HepG2 (cell line): ENCODE measurements around the gene C16orf90. TPM values are rescaled to one million over a fixed set of nuclear protein-coding genes. Genes with fewer than 3 reads are reported as not detected.

ENCODE experiments used
- AKAP8 ChIP-seq: sonication (generic); formaldehyde crosslinking; IDR thresholded peaks from 2 replicates; pipeline ENCODE4 v1.5.1; 2020; ENCODE audit warnings: mild to moderate bottlenecking, missing genetic modification reagents
- CEBPB ChIP-seq: IDR thresholded peaks from 2 replicates; pipeline ENCODE4 v1.6.1; 2011; ENCODE audit warnings: low read depth, low read length, improper control_type of control experiment, borderline replicate concordance
- MTA3 ChIP-seq: sonication (generic); formaldehyde crosslinking; IDR thresholded peaks from 2 replicates; pipeline ENCODE4 v1.4.0; 2020; ENCODE audit warnings: missing genetic modification reagents
- PCBP2 ChIP-seq: fragments of 200-400 bp; formaldehyde crosslinking; optimal IDR thresholded peaks from 2 replicates; pipeline ENCODE3; 2018; ENCODE audit warnings: low read length, low read depth; ENCODE audit not compliant: poor library complexity, severe bottlenecking
- POLR2G ChIP-seq: fragments of 200-400 bp; formaldehyde crosslinking; IDR thresholded peaks from 2 replicates; pipeline ENCODE4 v1.6.1; 2018; ENCODE audit warnings: mild to moderate bottlenecking, low read depth, low read length, moderate library complexity
- SETDB1 ChIP-seq: sonication (generic); formaldehyde crosslinking; IDR thresholded peaks from 2 replicates; pipeline ENCODE4 v1.5.1; 2020; ENCODE audit warnings: missing genetic modification reagents, mild to moderate bottlenecking, borderline replicate concordance
- ZBTB38 ChIP-seq: sonication (generic); formaldehyde crosslinking; IDR thresholded peaks from 2 replicates; pipeline ENCODE4 v1.5.1; 2020; ENCODE audit warnings: mild to moderate bottlenecking, missing genetic modification reagents
- ZFP41 ChIP-seq: sonication (generic); formaldehyde crosslinking; IDR thresholded peaks from 2 replicates; pipeline ENCODE4 v1.4.0; 2020; ENCODE audit warnings: mild to moderate bottlenecking, missing genetic modification reagents, borderline replicate concordance
- ZKSCAN1 ChIP-seq: fragments of 150-350 bp; IDR thresholded peaks from 2 replicates; pipeline ENCODE4 v1.6.1; 2014; ENCODE audit warnings: low read length
- ZNF143 ChIP-seq: sonication (generic); formaldehyde crosslinking; IDR thresholded peaks from 2 replicates; pipeline ENCODE4 v1.4.0; 2020; ENCODE audit warnings: missing genetic modification reagents
- ZNF253 ChIP-seq: sonication (generic); formaldehyde crosslinking; IDR thresholded peaks from 2 replicates; pipeline ENCODE4 v1.8.0; 2022; ENCODE audit warnings: mild to moderate bottlenecking, missing genetic modification reagents, borderline replicate concordance
- ZNF33B ChIP-seq: sonication (generic); formaldehyde crosslinking; IDR thresholded peaks from 2 replicates; pipeline ENCODE4 v1.5.1; 2020; ENCODE audit warnings: mild to moderate bottlenecking, missing genetic modification reagents
- ZNF468 ChIP-seq: sonication (generic); formaldehyde crosslinking; IDR thresholded peaks from 2 replicates; pipeline ENCODE4 v1.8.0; 2022; ENCODE audit warnings: mild to moderate bottlenecking, moderate library complexity, missing genetic modification reagents
- ZNF496 ChIP-seq: sonication (generic); formaldehyde crosslinking; IDR thresholded peaks from 2 replicates; pipeline ENCODE4 v1.8.1; 2023; ENCODE audit warnings: mild to moderate bottlenecking, moderate library complexity, missing genetic modification reagents; ENCODE audit not compliant: insufficient replicate concordance
- ZNF510 ChIP-seq: sonication (generic); formaldehyde crosslinking; IDR thresholded peaks from 2 replicates; pipeline ENCODE4 v1.4.0; 2020; ENCODE audit warnings: low read depth, mild to moderate bottlenecking, missing genetic modification reagents
- ZNF781 ChIP-seq: sonication (generic); formaldehyde crosslinking; IDR thresholded peaks from 2 replicates; pipeline ENCODE4 v1.5.1; 2020; ENCODE audit warnings: borderline replicate concordance, mild to moderate bottlenecking, missing genetic modification reagents; ENCODE audit errors: not compliant biosample characterization
- polyA plus RNA-seq, 8 experiments: library from polyadenylated mRNA; depleted of rRNA in 3 of 8; stranded (reverse) in 7 of 8; unstranded in 1 of 8; fragments of >200 nt; fragmentation: Illumina TruSeq in 4 of 8; extraction: Trizol in 4 of 8; gene quantifications; 2 replicates each; pipeline versions ENCODE4 v1.2.1 to v1.2.3, GENCODE V29; 2011 to 2016; ENCODE audit warnings: low read depth in 4 of 8, missing spikeins in 1 of 8, mixed read lengths in 1 of 8; ENCODE audit not compliant: insufficient read depth in 1 of 8
- total RNA-seq, 5 experiments: library from RNA; depleted of rRNA; stranded (reverse); fragments of >200 nt; fragmentation: Illumina TruSeq; extraction: Trizol; gene quantifications; 2 replicates each; pipeline ENCODE4 v1.2.3, GENCODE V29; 2016; ENCODE audit warnings: low read depth in 1 of 5
- TF ChIP-seq, protein P1 (sequence below): IDR thresholded peaks from 2 replicates; pipeline ENCODE4 v1.6.1; 2016; ENCODE audit warnings: missing compliant biosample characterization, missing genetic modification reagents, borderline replicate concordance
- TF ChIP-seq, protein P2 (sequence below): sonication (generic); formaldehyde crosslinking; IDR thresholded peaks from 2 replicates; pipeline ENCODE4 v1.4.0; 2020; ENCODE audit warnings: missing genetic modification reagents, borderline replicate concordance
- TF ChIP-seq, protein P3 (sequence below): sonication (generic); formaldehyde crosslinking; IDR thresholded peaks from 2 replicates; pipeline ENCODE4 v1.9.0; 2022; ENCODE audit warnings: missing genetic modification reagents, mild to moderate bottlenecking, borderline replicate concordance
- TF ChIP-seq, protein P4 (sequence below): sonication (generic); formaldehyde crosslinking; IDR thresholded peaks from 2 replicates; pipeline ENCODE4 v1.5.1; 2020; ENCODE audit warnings: mild to moderate bottlenecking, missing genetic modification reagents, borderline replicate concordance

C16orf90 gene
- total and polyA plus RNA-seq, 2 of the 13 experiments (the other 11 are each of a cell fraction or from before 2014, with no cell fraction given) = not detected

DNA sequence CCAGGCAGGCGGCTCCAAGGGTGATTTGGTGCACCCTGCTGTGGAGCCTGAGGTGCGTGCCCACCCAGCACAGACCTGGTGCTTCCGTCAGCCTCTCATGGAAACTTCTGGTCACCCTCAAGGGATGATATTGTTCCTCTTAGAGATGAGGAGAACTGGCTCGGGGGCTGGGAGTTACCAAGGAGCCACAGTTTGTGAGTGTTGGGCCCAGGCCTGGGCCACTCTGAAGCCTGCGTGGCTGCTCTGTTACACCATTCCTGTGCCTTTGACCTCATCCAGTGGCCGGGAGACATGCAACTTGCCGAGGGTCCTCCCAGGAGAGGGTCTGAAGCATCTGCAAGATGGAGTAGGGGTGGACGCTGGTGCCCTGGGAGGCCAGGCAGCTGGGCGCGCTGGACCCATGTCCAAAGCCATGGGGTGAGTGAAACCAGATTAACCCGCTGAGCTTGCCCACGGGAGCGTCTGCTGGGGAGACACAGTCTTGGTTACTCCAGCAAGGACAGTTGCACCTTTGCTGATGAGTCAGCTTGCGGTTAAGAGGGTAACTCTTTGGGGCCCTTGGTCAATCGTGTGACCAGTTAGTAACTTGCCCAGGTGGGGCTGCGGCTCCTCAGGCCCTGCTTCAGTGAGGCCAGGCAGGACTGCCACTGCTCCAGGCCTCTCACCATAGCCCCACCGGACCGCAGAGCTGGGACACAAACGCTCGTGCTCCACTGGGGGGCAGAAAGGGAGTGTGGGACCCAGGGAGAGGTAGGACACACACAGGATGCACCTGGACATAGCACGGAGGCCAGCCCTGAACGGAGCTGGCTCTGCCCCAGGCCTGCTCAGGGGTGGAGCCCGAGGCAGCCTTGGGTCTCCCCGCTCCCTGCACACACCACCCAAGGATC is 7.5 kb downstream of the C16orf90 start (continued):
- TF ChIP-seq, protein P1, sequence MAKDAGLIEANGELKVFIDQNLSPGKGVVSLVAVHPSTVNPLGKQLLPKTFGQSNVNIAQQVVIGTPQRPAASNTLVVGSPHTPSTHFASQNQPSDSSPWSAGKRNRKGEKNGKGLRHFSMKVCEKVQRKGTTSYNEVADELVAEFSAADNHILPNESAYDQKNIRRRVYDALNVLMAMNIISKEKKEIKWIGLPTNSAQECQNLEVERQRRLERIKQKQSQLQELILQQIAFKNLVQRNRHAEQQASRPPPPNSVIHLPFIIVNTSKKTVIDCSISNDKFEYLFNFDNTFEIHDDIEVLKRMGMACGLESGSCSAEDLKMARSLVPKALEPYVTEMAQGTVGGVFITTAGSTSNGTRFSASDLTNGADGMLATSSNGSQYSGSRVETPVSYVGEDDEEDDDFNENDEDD (CRISPR knock-in tag) = no peak
- TF ChIP-seq ZNF468 (CRISPR knock-in tag) = no peak
- TF ChIP-seq, protein P2, sequence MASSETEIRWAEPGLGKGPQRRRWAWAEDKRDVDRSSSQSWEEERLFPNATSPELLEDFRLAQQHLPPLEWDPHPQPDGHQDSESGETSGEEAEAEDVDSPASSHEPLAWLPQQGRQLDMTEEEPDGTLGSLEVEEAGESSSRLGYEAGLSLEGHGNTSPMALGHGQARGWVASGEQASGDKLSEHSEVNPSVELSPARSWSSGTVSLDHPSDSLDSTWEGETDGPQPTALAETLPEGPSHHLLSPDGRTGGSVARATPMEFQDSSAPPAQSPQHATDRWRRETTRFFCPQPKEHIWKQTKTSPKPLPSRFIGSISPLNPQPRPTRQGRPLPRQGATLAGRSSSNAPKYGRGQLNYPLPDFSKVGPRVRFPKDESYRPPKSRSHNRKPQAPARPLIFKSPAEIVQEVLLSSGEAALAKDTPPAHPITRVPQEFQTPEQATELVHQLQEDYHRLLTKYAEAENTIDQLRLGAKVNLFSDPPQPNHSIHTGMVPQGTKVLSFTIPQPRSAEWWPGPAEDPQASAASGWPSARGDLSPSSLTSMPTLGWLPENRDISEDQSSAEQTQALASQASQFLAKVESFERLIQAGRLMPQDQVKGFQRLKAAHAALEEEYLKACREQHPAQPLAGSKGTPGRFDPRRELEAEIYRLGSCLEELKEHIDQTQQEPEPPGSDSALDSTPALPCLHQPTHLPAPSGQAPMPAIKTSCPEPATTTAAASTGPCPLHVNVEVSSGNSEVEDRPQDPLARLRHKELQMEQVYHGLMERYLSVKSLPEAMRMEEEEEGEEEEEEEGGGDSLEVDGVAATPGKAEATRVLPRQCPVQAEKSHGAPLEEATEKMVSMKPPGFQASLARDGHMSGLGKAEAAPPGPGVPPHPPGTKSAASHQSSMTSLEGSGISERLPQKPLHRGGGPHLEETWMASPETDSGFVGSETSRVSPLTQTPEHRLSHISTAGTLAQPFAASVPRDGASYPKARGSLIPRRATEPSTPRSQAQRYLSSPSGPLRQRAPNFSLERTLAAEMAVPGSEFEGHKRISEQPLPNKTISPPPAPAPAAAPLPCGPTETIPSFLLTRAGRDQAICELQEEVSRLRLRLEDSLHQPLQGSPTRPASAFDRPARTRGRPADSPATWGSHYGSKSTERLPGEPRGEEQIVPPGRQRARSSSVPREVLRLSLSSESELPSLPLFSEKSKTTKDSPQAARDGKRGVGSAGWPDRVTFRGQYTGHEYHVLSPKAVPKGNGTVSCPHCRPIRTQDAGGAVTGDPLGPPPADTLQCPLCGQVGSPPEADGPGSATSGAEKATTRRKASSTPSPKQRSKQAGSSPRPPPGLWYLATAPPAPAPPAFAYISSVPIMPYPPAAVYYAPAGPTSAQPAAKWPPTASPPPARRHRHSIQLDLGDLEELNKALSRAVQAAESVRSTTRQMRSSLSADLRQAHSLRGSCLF = no peak
- TF ChIP-seq ZNF496 = no peak
- no peak for TF ChIP-seq ZNF143 (CRISPR knock-in tag)
- TF ChIP-seq POLR2G = peak; percentile 35
- TF ChIP-seq, protein P3, sequence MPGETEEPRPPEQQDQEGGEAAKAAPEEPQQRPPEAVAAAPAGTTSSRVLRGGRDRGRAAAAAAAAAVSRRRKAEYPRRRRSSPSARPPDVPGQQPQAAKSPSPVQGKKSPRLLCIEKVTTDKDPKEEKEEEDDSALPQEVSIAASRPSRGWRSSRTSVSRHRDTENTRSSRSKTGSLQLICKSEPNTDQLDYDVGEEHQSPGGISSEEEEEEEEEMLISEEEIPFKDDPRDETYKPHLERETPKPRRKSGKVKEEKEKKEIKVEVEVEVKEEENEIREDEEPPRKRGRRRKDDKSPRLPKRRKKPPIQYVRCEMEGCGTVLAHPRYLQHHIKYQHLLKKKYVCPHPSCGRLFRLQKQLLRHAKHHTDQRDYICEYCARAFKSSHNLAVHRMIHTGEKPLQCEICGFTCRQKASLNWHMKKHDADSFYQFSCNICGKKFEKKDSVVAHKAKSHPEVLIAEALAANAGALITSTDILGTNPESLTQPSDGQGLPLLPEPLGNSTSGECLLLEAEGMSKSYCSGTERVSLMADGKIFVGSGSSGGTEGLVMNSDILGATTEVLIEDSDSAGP (CRISPR knock-in tag) = no peak
- TF ChIP-seq ZNF510 = no peak
- TF ChIP-seq ZBTB38 (CRISPR knock-in tag) = peak; percentile 57; the same call in 1 of the 2 replicates
- TF ChIP-seq, protein P4, sequence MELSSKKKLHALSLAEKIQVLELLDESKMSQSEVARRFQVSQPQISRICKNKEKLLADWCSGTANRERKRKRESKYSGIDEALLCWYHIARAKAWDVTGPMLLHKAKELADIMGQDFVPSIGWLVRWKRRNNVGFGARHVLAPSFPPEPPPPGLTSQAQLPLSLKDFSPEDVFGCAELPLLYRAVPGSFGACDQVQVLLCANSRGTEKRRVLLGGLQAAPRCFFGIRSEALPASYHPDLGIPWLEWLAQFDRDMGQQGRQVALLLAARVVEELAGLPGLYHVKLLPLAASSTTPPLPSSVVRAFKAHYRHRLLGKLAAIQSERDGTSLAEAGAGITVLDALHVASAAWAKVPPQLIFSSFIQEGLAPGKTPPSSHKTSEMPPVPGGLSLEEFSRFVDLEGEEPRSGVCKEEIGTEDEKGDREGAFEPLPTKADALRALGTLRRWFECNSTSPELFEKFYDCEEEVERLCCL (CRISPR knock-in tag) = no peak
- no peak for TF ChIP-seq SETDB1 (CRISPR knock-in tag)
- TF ChIP-seq PCBP2 = no peak
- TF ChIP-seq ZFP41 (CRISPR knock-in tag) = no peak
- no peak for TF ChIP-seq ZKSCAN1
- no peak for TF ChIP-seq ZNF781
- TF ChIP-seq AKAP8 (CRISPR knock-in tag) = peak; percentile 71; the same call in 1 of the 2 replicates
- TF ChIP-seq ZNF253 = no peak
- no peak for TF ChIP-seq ZNF33B (CRISPR knock-in tag)
- no peak for TF ChIP-seq MTA3
- no peak for TF ChIP-seq CEBPB
